AG04450 (cell line): ENCODE results near the gene TMEM150C. TPM values are rescaled to one million over a fixed set of nuclear protein-coding genes. Genes with fewer than 3 reads are reported as not detected.

Experiments used
- CTCF ChIA-PET: fragments of 300-600, 350-600 bp; formaldehyde crosslinking; extraction: SDS; loops from one replicate; lab custom pipeline; 2022; ENCODE audit warnings: antibody characterized with exemption, inconsistent platforms; lab: Charles Lee
- POLR2A ChIA-PET: fragments of 350-600 bp; formaldehyde crosslinking; extraction: SDS; loops from one replicate; lab custom pipeline; 2021; ENCODE audit warnings: antibody characterized with exemption, inconsistent platforms; lab: Yijun Ruan, JAX
- DNase-seq: peaks from one replicate; pipeline ENCODE4 v3.0.0-alpha.2; 2011; ENCODE audit warnings: low read depth, low spot score
- H3K27ac ChIP-seq: one replicate; pipeline ENCODE4 v1.5.1; 2012; ENCODE audit warnings: low read depth, low read length, control low read depth
- H3K27me3 ChIP-seq: one replicate; pipeline ENCODE4 v1.6.0; 2012; ENCODE audit warnings: low read length; ENCODE audit not compliant: control insufficient read depth, insufficient read depth
- H3K4me3 ChIP-seq: 2 replicates; pipeline ENCODE4 v1.5.1; 2011; ENCODE audit warnings: mild to moderate bottlenecking, low read depth, low read length, control low read depth
- H3K9me3 ChIP-seq: 2 replicates; pipeline ENCODE4 v1.5.1; 2012; ENCODE audit warnings: low read length; ENCODE audit not compliant: control insufficient read depth, insufficient read depth
- CTCF ChIP-seq: IDR thresholded peaks from 2 replicates; pipeline ENCODE4 v1.5.1; 2011; ENCODE audit warnings: low read depth, low read length, control low read depth, inconsistent platforms
- polyA plus RNA-seq: library from polyadenylated mRNA; depleted of rRNA; stranded (reverse); fragments of >200 nt; gene quantifications from 2 replicates; pipeline ENCODE4 v1.2.3, GENCODE V29; 2011

The TMEM150C gene
- polyA plus RNA-seq, 1 experiment, result 0.06 TPM

- POLR2A ChIA-PET, result no interaction called here
- Histone ChIP-seq H3K27me3 (peaks cover 4% of the 10 kb centered on the region), H3K27ac (no peak overlapping the region), H3K4me3 (no peak overlapping the region), H3K9me3 (no peaks in the 10 kb centered on the region)
- CTCF ChIA-PET, result interaction anchor here (1.0 kb wide), 1 partner anchor 22 kb away, joined by 3 read pairs; no protein-coding TSS in a partner anchor
- no peak for DNase-seq
- TF ChIP-seq CTCF, result no peak
Observed at GRCh38 chr4:82519776-82520175, 42.0 kb downstream of the TMEM150C start.

- no peak for DNase-seq
- H3K4me3 ChIP-seq, result no peak overlapping the region
- POLR2A ChIA-PET, result no interaction called here
Observed at GRCh38 chr4:82519072-82519471, 42.7 kb downstream of the TMEM150C start.

GRCh38 chr4:82517043-82517442 is 44.7 kb downstream of the TMEM150C start:
- H3K4me3 ChIP-seq, result no peak overlapping the region
- H3K9me3 ChIP-seq, result no peaks in the 10 kb centered on the region
- no peak for DNase-seq
- no peak for TF ChIP-seq CTCF
- POLR2A ChIA-PET, result no interaction called here
- H3K27ac ChIP-seq, result no peak overlapping the region
- CTCF ChIA-PET, result no interaction called here
- H3K27me3 ChIP-seq, result peaks cover 8% of the 10 kb centered on the region

More at GRCh38 chr4:82519072-82519471, 42.7 kb downstream of the TMEM150C start:
- peaks cover 4% of the 10 kb centered on the region for H3K27me3 ChIP-seq
- CTCF ChIA-PET, result interaction anchor here (1.0 kb wide), 1 partner anchor 21 kb away, joined by 3 read pairs; no protein-coding TSS in a partner anchor
- no peak overlapping the region for H3K27ac ChIP-seq
- no peaks in the 10 kb centered on the region for H3K9me3 ChIP-seq
- TF ChIP-seq CTCF, result no peak

- no peak for TF ChIP-seq CTCF
- POLR2A ChIA-PET, result interaction anchor here (0.7 kb wide), 1 partner anchor 215 kb away, joined by 4 read pairs; no protein-coding TSS in a partner anchor
- Histone ChIP-seq H3K9me3 (no peaks in the 10 kb centered on the region), H3K4me3 (no peak overlapping the region), H3K27me3 (peaks cover 4% of the 10 kb centered on the region), H3K27ac (no peak overlapping the region)
- CTCF ChIA-PET, result interaction anchor here (0.7 kb wide), 1 partner anchor 23 kb away, joined by 3 read pairs; no protein-coding TSS in a partner anchor
- no peak for DNase-seq
Observed at GRCh38 chr4:82515705-82516104, 46.1 kb downstream of the TMEM150C start.

GRCh38 chr4:82513382-82513781 is 48.4 kb downstream of the TMEM150C start:
- ChIA-PET CTCF (no interaction called here), POLR2A (no interaction called here)
- no peak for TF ChIP-seq CTCF

More at GRCh38 chr4:82513382-82513781, 48.4 kb downstream of the TMEM150C start:
- no peak for DNase-seq
- no peaks in the 10 kb centered on the region for H3K9me3 ChIP-seq
- H3K27ac ChIP-seq, result no peak overlapping the region
- no peak overlapping the region for H3K4me3 ChIP-seq
- peaks cover 6% of the 10 kb centered on the region for H3K27me3 ChIP-seq
